ENCODE data around the gene ABCA8.
"Not testable (repeated sequence)": the region's sequence is repeated elsewhere in the genome, so short reads cannot be mapped to it uniquely, and the experiment has no call there.

The ABCA8 gene

GRCh38 chr17:68961214-68961882, 6.2 kb upstream of the ABCA8 start:
- no peaks in the 10 kb centered on the region; the same call in 1 of the 2 replicates for H3K9me3 ChIP-seq (ENCODE audit: control insufficient read depth, insufficient read depth, low read length)
- H3K4me3 ChIP-seq (ENCODE audit: low read depth, low read length), result no peak overlapping the region
- no peak overlapping the region for H3K27ac ChIP-seq (ENCODE audit: low read depth, low read length)
- no peaks in the 10 kb centered on the region for H3K27me3 ChIP-seq (ENCODE audit: control insufficient read depth, insufficient read depth, low read length)
- no peaks in the 10 kb centered on the region for H3K4me1 ChIP-seq (ENCODE audit: control insufficient read depth, insufficient read depth, low read length)
- no peaks in the 10 kb centered on the region for H3K36me3 ChIP-seq (ENCODE audit: control insufficient read depth, insufficient read depth, low read length)
- H3K9ac ChIP-seq (ENCODE audit: low read depth, low read length), result no peak overlapping the region

- H3K27ac ChIP-seq (ENCODE audit: low read depth, low read length); H3K9ac ChIP-seq (ENCODE audit: low read depth, low read length); H3K4me1 ChIP-seq (ENCODE audit: control insufficient read depth, insufficient read depth, low read length); H3K36me3 ChIP-seq (ENCODE audit: control insufficient read depth, insufficient read depth, low read length); H3K9me3 ChIP-seq (ENCODE audit: control insufficient read depth, insufficient read depth, low read length); H3K4me3 ChIP-seq (ENCODE audit: low read depth, low read length); H3K27me3 ChIP-seq (ENCODE audit: control insufficient read depth, insufficient read depth, low read length): not testable (repeated sequence)
Measured at GRCh38 chr17:68959117-68959516, 3.9 kb upstream of the ABCA8 start.

- Histone ChIP-seq H3K9me3 (ENCODE audit: control insufficient read depth, insufficient read depth, low read length) (no peaks in the 10 kb centered on the region), H3K36me3 (ENCODE audit: control insufficient read depth, insufficient read depth, low read length) (no peaks in the 10 kb centered on the region), H3K27me3 (ENCODE audit: control insufficient read depth, insufficient read depth, low read length) (no peaks in the 10 kb centered on the region), H3K27ac (ENCODE audit: low read depth, low read length) (no peak overlapping the region), H3K4me3 (ENCODE audit: low read depth, low read length) (no peak overlapping the region), H3K4me1 (ENCODE audit: control insufficient read depth, insufficient read depth, low read length) (no peaks in the 10 kb centered on the region), H3K9ac (ENCODE audit: low read depth, low read length) (no peak overlapping the region)
Measured at GRCh38 chr17:68957944-68958343, 2.8 kb upstream of the ABCA8 start.

GRCh38 chr17:68954146-68954896, 871 bp downstream of the ABCA8 start:
- H3K4me3 ChIP-seq (ENCODE audit: low read depth, low read length), result no peak overlapping the region
- H3K27me3 ChIP-seq (ENCODE audit: control insufficient read depth, insufficient read depth, low read length), result no peaks in the 10 kb centered on the region
- H3K36me3 ChIP-seq (ENCODE audit: control insufficient read depth, insufficient read depth, low read length), result no peaks in the 10 kb centered on the region
- H3K9me3 ChIP-seq (ENCODE audit: control insufficient read depth, insufficient read depth, low read length), result no peaks in the 10 kb centered on the region
- no peak overlapping the region for H3K9ac ChIP-seq (ENCODE audit: low read depth, low read length)
- H3K27ac ChIP-seq (ENCODE audit: low read depth, low read length), result no peak overlapping the region
- no peaks in the 10 kb centered on the region for H3K4me1 ChIP-seq (ENCODE audit: control insufficient read depth, insufficient read depth, low read length)

GRCh38 chr17:68953340-68953997, 1.7 kb downstream of the ABCA8 start:
- no peak overlapping the region for H3K9ac ChIP-seq (ENCODE audit: low read depth, low read length)
- no peak overlapping the region for H3K27ac ChIP-seq (ENCODE audit: low read depth, low read length)
- no peaks in the 10 kb centered on the region for H3K36me3 ChIP-seq (ENCODE audit: control insufficient read depth, insufficient read depth, low read length)
- no peaks in the 10 kb centered on the region for H3K4me1 ChIP-seq (ENCODE audit: control insufficient read depth, insufficient read depth, low read length)
- H3K4me3 ChIP-seq (ENCODE audit: low read depth, low read length), result no peak overlapping the region
- no peaks in the 10 kb centered on the region for H3K27me3 ChIP-seq (ENCODE audit: control insufficient read depth, insufficient read depth, low read length)
- no peaks in the 10 kb centered on the region for H3K9me3 ChIP-seq (ENCODE audit: control insufficient read depth, insufficient read depth, low read length)

- H3K4me1 ChIP-seq (ENCODE audit: control insufficient read depth, insufficient read depth, low read length), result no peaks in the 10 kb centered on the region
- no peak overlapping the region for H3K27ac ChIP-seq (ENCODE audit: low read depth, low read length)
- H3K9me3 ChIP-seq (ENCODE audit: control insufficient read depth, insufficient read depth, low read length), result no peaks in the 10 kb centered on the region
- H3K9ac ChIP-seq (ENCODE audit: low read depth, low read length), result no peak overlapping the region
- no peak overlapping the region for H3K4me3 ChIP-seq (ENCODE audit: low read depth, low read length)
- no peaks in the 10 kb centered on the region for H3K27me3 ChIP-seq (ENCODE audit: control insufficient read depth, insufficient read depth, low read length)
- H3K36me3 ChIP-seq (ENCODE audit: control insufficient read depth, insufficient read depth, low read length), result no peaks in the 10 kb centered on the region
Measured at GRCh38 chr17:68950725-68951124, 4.5 kb downstream of the ABCA8 start.

- not testable (repeated sequence) for H3K4me3 ChIP-seq (ENCODE audit: low read depth, low read length); H3K4me1 ChIP-seq (ENCODE audit: control insufficient read depth, insufficient read depth, low read length); H3K27me3 ChIP-seq (ENCODE audit: control insufficient read depth, insufficient read depth, low read length); H3K36me3 ChIP-seq (ENCODE audit: control insufficient read depth, insufficient read depth, low read length); H3K27ac ChIP-seq (ENCODE audit: low read depth, low read length); H3K9ac ChIP-seq (ENCODE audit: low read depth, low read length); H3K9me3 ChIP-seq (ENCODE audit: control insufficient read depth, insufficient read depth, low read length)
Measured at GRCh38 chr17:68947868-68948267, 7.3 kb downstream of the ABCA8 start.

GRCh38 chr17:68944435-68945035, 10.7 kb downstream of the ABCA8 start:
- Histone ChIP-seq H3K9me3 (ENCODE audit: control insufficient read depth, insufficient read depth, low read length) (no peaks in the 10 kb centered on the region), H3K27ac (ENCODE audit: low read depth, low read length) (no peak overlapping the region), H3K4me3 (ENCODE audit: low read depth, low read length) (no peak overlapping the region), H3K36me3 (ENCODE audit: control insufficient read depth, insufficient read depth, low read length) (no peaks in the 10 kb centered on the region), H3K9ac (ENCODE audit: low read depth, low read length) (no peak overlapping the region), H3K27me3 (ENCODE audit: control insufficient read depth, insufficient read depth, low read length) (no peaks in the 10 kb centered on the region), H3K4me1 (ENCODE audit: control insufficient read depth, insufficient read depth, low read length) (no peaks in the 10 kb centered on the region)

- not testable (repeated sequence) for H3K9ac ChIP-seq (ENCODE audit: low read depth, low read length); H3K4me1 ChIP-seq (ENCODE audit: control insufficient read depth, insufficient read depth, low read length); H3K4me3 ChIP-seq (ENCODE audit: low read depth, low read length); H3K36me3 ChIP-seq (ENCODE audit: control insufficient read depth, insufficient read depth, low read length); H3K9me3 ChIP-seq (ENCODE audit: control insufficient read depth, insufficient read depth, low read length); H3K27me3 ChIP-seq (ENCODE audit: control insufficient read depth, insufficient read depth, low read length); H3K27ac ChIP-seq (ENCODE audit: low read depth, low read length)
Measured at GRCh38 chr17:68943812-68944182, 11.4 kb downstream of the ABCA8 start.

- Histone ChIP-seq H3K36me3 (ENCODE audit: control insufficient read depth, insufficient read depth, low read length) (no peaks in the 10 kb centered on the region), H3K9me3 (ENCODE audit: control insufficient read depth, insufficient read depth, low read length) (no peaks in the 10 kb centered on the region), H3K9ac (ENCODE audit: low read depth, low read length) (no peak overlapping the region), H3K4me1 (ENCODE audit: control insufficient read depth, insufficient read depth, low read length) (no peaks in the 10 kb centered on the region), H3K4me3 (ENCODE audit: low read depth, low read length) (no peak overlapping the region), H3K27me3 (ENCODE audit: control insufficient read depth, insufficient read depth, low read length) (no peaks in the 10 kb centered on the region), H3K27ac (ENCODE audit: low read depth, low read length) (no peak overlapping the region)
Measured at GRCh38 chr17:68943123-68943811, 11.9 kb downstream of the ABCA8 start.

Measured in HUES48 (cell line).